HG02852 (cell line): ENCODE measurements around the gene ZNF761.

ENCODE experiments used
- ATAC-seq: cut with Tn5 transposase; IDR thresholded peaks from one replicate; pipeline ENCODE4 v1.9.1; 2021; ENCODE audit warnings: mild to moderate bottlenecking, moderate library complexity; ENCODE audit not compliant: unreplicated experiment

Gene ZNF761

DNA sequence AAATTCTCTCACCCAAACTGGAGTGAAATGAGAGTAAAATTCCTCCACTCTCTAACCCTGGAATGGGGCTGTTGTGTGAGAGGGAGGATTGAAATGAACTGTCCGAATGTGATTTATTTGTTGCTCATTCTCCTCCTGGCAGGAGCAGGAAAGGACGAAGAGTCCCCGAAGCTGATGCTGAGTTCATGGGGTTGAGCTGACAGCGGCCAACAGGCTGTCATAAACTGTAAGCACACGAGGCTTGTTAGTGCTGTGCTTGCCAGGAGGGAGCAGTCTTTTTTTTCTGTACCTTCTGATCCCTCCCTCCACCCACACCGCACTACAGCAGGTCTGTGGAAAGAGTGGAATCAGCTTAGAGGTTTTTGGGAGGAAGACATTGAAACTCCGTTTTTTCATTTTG lies 73.1 kb downstream of the ZNF761 start:
- no peak for ATAC-seq

DNA sequence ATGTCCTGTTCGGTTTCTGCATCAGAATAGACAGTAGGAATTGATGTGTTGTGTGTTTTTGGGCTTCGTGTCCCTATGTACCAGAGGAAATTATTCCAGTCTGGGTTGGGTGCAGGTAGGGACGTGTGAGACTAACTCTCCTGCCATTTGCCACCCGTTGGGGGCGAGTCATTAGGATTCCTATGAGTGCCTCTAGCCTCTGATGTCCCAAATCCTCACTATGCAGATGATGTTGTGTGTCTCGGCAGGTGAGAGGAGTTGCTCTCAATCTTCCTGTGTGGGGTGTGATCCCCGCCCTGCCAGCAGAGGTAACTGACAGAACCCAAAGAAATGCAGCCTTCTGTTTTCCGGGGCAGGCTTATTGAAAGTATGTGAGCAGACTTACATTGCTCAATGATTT lies 74.9 kb downstream of the ZNF761 start:
- ATAC-seq, result no peak
